Activated T-helper 9 cell treated with anti-CD3 and anti-CD28 coated beads, Interleukin-2, amount 50 U/mL, for 16 hours (primary cell): ENCODE measurements around the gene PAGE2.
"Not testable (repeated sequence)": the region's sequence is repeated elsewhere in the genome, so short reads cannot be mapped to it uniquely, and the experiment has no call there.

Experiments
- DNase-seq: peaks from one replicate; pipeline ENCODE4 v3.0.0-alpha.2; 2020; ENCODE audit warnings: low read depth

PAGE2 gene

GRCh38 chrX:55123900-55124299 lies 35.1 kb downstream of the PAGE2 start:
- DNase-seq: no peak

GRCh38 chrX:55127692-55128091 lies 38.9 kb downstream of the PAGE2 start:
- DNase-seq: no peak

GRCh38 chrX:55129361-55129760 lies 40.5 kb downstream of the PAGE2 start:
- no peak for DNase-seq

GRCh38 chrX:55130481-55130880 lies 41.7 kb downstream of the PAGE2 start:
- DNase-seq: no peak

- DNase-seq: no peak
Measured at GRCh38 chrX:55132416-55132815, 43.6 kb downstream of the PAGE2 start.

- peak; percentile 2 for DNase-seq
Measured at GRCh38 chrX:55135171-55135570, 46.4 kb downstream of the PAGE2 start.

- not testable (repeated sequence) for DNase-seq
Measured at GRCh38 chrX:55140800-55141199, 52.0 kb downstream of the PAGE2 start.
